Upper lobe of left lung (tissue), 6 donors: ENCODE results near the gene POC1B. TPM values are rescaled to one million over a fixed set of nuclear protein-coding genes. Genes with fewer than 3 reads are reported as not detected.

Experiments used
- ATAC-seq, 2 donors: fragments of 200-7000 bp; cut with Tn5 transposase; one replicate each; pipeline ENCODE4 v1.9.1; 2022; ENCODE audit warnings: mild to moderate bottlenecking in 2 of 2, moderate library complexity in 2 of 2; ENCODE audit not compliant: low FRiP score in 2 of 2
- DNase-seq, 2 donors: peaks; one replicate each; pipeline ENCODE4 v3.0.0-alpha.2; 2019 to 2020
- H3K27ac ChIP-seq, 4 donors: fragments of 200-600 bp; sonication (generic); one replicate each; pipeline ENCODE4 v1.5.1; 2016 to 2019
- H3K27me3 ChIP-seq, 4 donors: fragments of 200-600 bp; sonication (generic); one replicate each; pipeline ENCODE4 v1.5.1; 2017 to 2019
- H3K36me3 ChIP-seq, 4 donors: fragments of 200-600 bp; sonication (generic); one replicate each; pipeline ENCODE4 v1.5.1; 2016 to 2019
- H3K4me1 ChIP-seq, 4 donors: fragments of 200-600 bp; sonication (generic); one replicate each; pipeline ENCODE4 v1.5.1; 2018 to 2019
- H3K4me3 ChIP-seq, 4 donors: fragments of 200-600 bp; sonication (generic); one replicate each; pipeline ENCODE4 v1.5.1; 2017 to 2019; ENCODE audit warnings: mild to moderate bottlenecking in 2 of 4, moderate library complexity in 1 of 4
- H3K9me3 ChIP-seq, 4 donors: fragments of 200-600 bp; sonication (generic); one replicate each; pipeline ENCODE4 v1.5.1; 2018 to 2019
- CTCF ChIP-seq, 6 experiments: fragments of 450-650 bp in 4 of 6; fragments of 200-600 bp in 2 of 6; sonication (generic) in 2 of 6; IDR thresholded peaks; one replicate each; pipeline ENCODE4 v1.5.1; 2016 to 2019; ENCODE audit warnings: antibody characterized with exemption in 6 of 6
- EP300 ChIP-seq, 4 donors: sonication (generic); formaldehyde crosslinking; IDR thresholded peaks; one replicate each; pipeline ENCODE4 v1.5.1; 2017; ENCODE audit warnings: antibody characterized with exemption in 4 of 4, control low read depth in 2 of 4
- POLR2A ChIP-seq, 4 donors: fragments of 450-650 bp; IDR thresholded peaks; one replicate each; pipeline ENCODE4 v1.5.1; 2016 to 2017; ENCODE audit warnings: antibody characterized with exemption in 4 of 4, mild to moderate bottlenecking in 2 of 4
- POLR2AphosphoS5 ChIP-seq, 2 donors: sonication (generic); formaldehyde crosslinking; IDR thresholded peaks; one replicate each; pipeline ENCODE4 v1.5.1; 2017; ENCODE audit warnings: antibody characterized with exemption in 2 of 2
- WGBS, 2 donors: methylation state at CpG; one replicate each; pipeline ENCODE4 v1.1.5; 2017 to 2018; 5-methylcytosine and 5-hydroxymethylcytosine counted together
- total RNA-seq, 6 donors: library from RNA; depleted of rRNA in 4 of 6; stranded (reverse); fragments of >200 nt in 4 of 6; gene quantifications; one replicate each; pipeline versions ENCODE4 v1.1.0 to v1.2.1, GENCODE V29; 2016 to 2021
- donor health status: DM: no; HTN: no; CAD: no; lungs with moderate emphysema.
- donor health status: DM: no; HTN: yes; CAD: no; lungs with severe emphysema.

POC1B gene
- total RNA-seq, 6 donors from 2014 or later: 13.9 to 34.4 (median 21.0) TPM

DNA sequence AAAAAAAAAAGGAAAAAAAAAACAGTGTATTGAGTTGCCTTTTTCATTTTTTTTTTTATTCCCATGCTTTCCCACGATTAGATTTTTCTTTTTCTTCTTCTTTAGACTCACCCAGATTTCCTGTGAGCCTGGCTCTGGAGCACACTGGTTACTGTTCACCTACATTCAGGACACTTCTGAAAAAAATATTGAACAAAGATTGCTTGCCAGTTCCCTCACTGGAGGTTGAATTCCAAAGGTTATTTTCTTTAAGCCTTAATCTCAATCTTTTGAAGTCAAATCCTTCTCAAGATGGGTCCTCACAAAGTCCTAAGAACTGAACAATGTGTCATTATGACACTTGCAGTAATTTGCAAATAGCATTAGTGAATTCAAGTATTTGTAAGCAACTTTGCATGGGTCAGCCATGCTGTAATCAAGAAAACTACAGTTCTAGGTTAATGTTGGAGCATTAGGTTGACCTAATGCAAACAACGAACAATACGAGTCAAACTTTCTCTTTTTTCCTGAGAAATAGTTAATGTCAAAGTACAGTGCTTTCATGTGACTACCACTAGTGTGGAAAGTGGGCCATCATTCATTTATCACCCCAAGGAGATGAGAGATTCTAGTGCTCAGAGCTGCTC lies 124.3 kb downstream of the POC1B start:
- ATAC-seq: no peak
- no peak for TF ChIP-seq CTCF (IDR thresholded peaks at IDR 0.05)
- TF ChIP-seq EP300 (IDR thresholded peaks at IDR 0.05): no peak
- no peak for TF ChIP-seq POLR2AphosphoS5 (IDR thresholded peaks at IDR 0.05)
- no peak for TF ChIP-seq POLR2A (IDR thresholded peaks at IDR 0.05)
- Histone ChIP-seq H3K27me3 (no peaks in the 10 kb centered on the region), H3K4me1 (peaks cover 0 to 3% (median 0%) of the 10 kb centered on the region in 4 donors), H3K4me3 (no peak overlapping the region), H3K9me3 (no peaks in the 10 kb centered on the region), H3K27ac (no peak overlapping the region), H3K36me3 (no peaks in the 10 kb centered on the region)
- WGBS, 2 donors: 88 to 90% methylated on average over 3 of the region's 3 CpGs
- DNase-seq: no peak

DNA sequence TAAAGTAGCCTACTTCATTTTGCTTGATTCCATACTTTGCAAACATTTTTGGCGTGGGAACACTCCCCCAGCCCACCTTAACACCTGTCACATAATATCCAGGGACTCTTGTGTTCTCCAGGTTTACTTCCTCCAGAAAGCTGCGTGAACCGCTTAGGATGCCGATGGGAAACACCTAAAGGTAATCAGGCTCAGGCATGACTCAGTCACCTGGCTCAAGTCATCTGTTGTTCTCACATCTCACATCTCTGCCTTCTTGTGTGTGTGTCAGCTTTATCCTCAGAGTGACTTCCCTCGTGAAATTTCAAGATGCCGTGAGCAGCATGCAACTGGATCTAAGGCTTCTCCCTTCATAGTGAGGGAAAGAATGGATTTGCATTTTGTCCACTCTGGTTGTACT lies 125.4 kb downstream of the POC1B start:
- ATAC-seq: no peak
- no peak for DNase-seq
- TF ChIP-seq CTCF (IDR thresholded peaks at IDR 0.05) (no peak), POLR2AphosphoS5 (IDR thresholded peaks at IDR 0.05) (no peak), POLR2A (IDR thresholded peaks at IDR 0.05) (no peak), EP300 (IDR thresholded peaks at IDR 0.05) (no peak)

GRCh38 chr12:89395712-89396111 lies 130.1 kb downstream of the POC1B start:
- Histone ChIP-seq H3K4me1 (peaks cover 14 to 16% (median 15%) of the 10 kb centered on the region in 4 donors), H3K27me3 (no peaks in the 10 kb centered on the region), H3K4me3 (no peak overlapping the region), H3K36me3 (no peaks in the 10 kb centered on the region), H3K9me3 (no peaks in the 10 kb centered on the region), H3K27ac (no peak overlapping the region)
- DNase-seq (no peak), ATAC-seq (no peak)
- 82 to 86% methylated on average over 4 of the region's 4 CpGs for WGBS, 2 donors
- TF ChIP-seq EP300 (IDR thresholded peaks at IDR 0.05) (no peak), CTCF (IDR thresholded peaks at IDR 0.05) (no peak), POLR2AphosphoS5 (IDR thresholded peaks at IDR 0.05) (no peak), POLR2A (IDR thresholded peaks at IDR 0.05) (no peak)

More for the DNA sequence above, 125.4 kb downstream of the POC1B start:
- no peaks in the 10 kb centered on the region for H3K27me3 ChIP-seq
- no peaks in the 10 kb centered on the region for H3K9me3 ChIP-seq
- no peaks in the 10 kb centered on the region for H3K36me3 ChIP-seq
- no peak overlapping the region for H3K4me3 ChIP-seq
- H3K4me1 ChIP-seq: peaks cover 0 to 3% (median 0%) of the 10 kb centered on the region in 4 donors
- 97 to 99% methylated on average over 6 of the region's 6 CpGs for WGBS, 2 donors
- no peak overlapping the region for H3K27ac ChIP-seq

DNA sequence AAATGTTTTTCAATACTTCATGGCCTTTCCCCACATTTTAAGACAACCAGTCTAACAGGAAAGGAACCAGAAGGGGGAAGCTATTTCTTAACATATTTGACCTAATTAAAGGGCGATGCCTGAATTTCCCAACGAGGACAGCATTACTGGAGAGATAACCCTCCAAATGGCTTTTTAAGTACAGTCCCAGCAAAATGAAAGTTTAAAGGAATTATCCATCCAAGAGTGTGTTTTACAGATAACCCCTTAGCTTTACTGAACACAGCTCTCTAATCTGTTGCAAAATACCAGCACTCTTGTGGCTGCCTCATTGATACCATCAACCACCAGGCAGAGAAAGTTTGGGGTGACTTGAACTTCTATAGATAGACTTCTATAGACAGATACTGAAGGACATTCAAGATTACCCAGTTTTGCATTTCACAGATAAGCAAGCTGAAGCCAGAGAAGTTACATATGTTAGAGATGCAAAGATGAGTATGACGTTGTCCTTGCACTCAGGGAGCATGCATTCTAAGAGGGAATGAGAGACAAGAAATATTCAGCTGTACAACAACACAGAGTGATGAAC lies 132.2 kb downstream of the POC1B start:
- Histone ChIP-seq H3K4me1 (peaks cover 30 to 36% (median 33%) of the 10 kb centered on the region in 4 donors), H3K27ac (peak overlapping the region in 3 of 4 donors; percentile 19 to 57 (median 30)), H3K4me3 (no peak overlapping the region), H3K9me3 (no peaks in the 10 kb centered on the region), H3K27me3 (no peaks in the 10 kb centered on the region), H3K36me3 (no peaks in the 10 kb centered on the region)
- DNase-seq (no peak), ATAC-seq (no peak)
- TF ChIP-seq CTCF (IDR thresholded peaks at IDR 0.05) (no peak), EP300 (IDR thresholded peaks at IDR 0.05) (peak in 1 of 4 donors; percentile 21)
- 41 to 47% methylated on average over 3 of the region's 3 CpGs for WGBS, 2 donors

- no peaks in the 10 kb centered on the region for H3K36me3 ChIP-seq
- ATAC-seq (no peak), DNase-seq (no peak)
- peak overlapping the region in 1 of 4 donors; percentile 30 for H3K27ac ChIP-seq
- H3K9me3 ChIP-seq: no peaks in the 10 kb centered on the region
- no peak for TF ChIP-seq EP300 (IDR thresholded peaks at IDR 0.05)
- TF ChIP-seq POLR2A (IDR thresholded peaks at IDR 0.05): no peak
- TF ChIP-seq POLR2AphosphoS5 (IDR thresholded peaks at IDR 0.05): no peak
- no peak for TF ChIP-seq CTCF (IDR thresholded peaks at IDR 0.05)
- 81 to 85% methylated on average over 3 of the region's 3 CpGs for WGBS, 2 donors
- no peaks in the 10 kb centered on the region for H3K27me3 ChIP-seq
- H3K4me1 ChIP-seq: peaks cover 30 to 40% (median 33%) of the 10 kb centered on the region in 4 donors
- no peak overlapping the region for H3K4me3 ChIP-seq
Observed at GRCh38 chr12:89392391-89392790, 133.5 kb downstream of the POC1B start.
